ENCODE data around the gene CLCA1.

Gene CLCA1

GRCh38 chr1:86466109-86466844 lies 2.5 kb upstream of the CLCA1 start:
- no peak for DNase-seq

GRCh38 chr1:86466986-86467385 lies 1.7 kb upstream of the CLCA1 start:
- no peak for DNase-seq

- DNase-seq, result no peak
These were observed 2.1 kb downstream of the CLCA1 start for GRCh38 chr1:86470859-86471258.

- no peak for DNase-seq
These were observed 2.6 kb downstream of the CLCA1 start for GRCh38 chr1:86471291-86471690.

GRCh38 chr1:86472152-86472551 lies 3.4 kb downstream of the CLCA1 start:
- DNase-seq, result no peak

GRCh38 chr1:86472767-86473166 lies 4.0 kb downstream of the CLCA1 start:
- DNase-seq, result no peak

GRCh38 chr1:86477256-86477655 lies 8.5 kb downstream of the CLCA1 start:
- no peak for DNase-seq

GRCh38 chr1:86477682-86478081 lies 9.0 kb downstream of the CLCA1 start:
- no peak for DNase-seq

GRCh38 chr1:86478416-86479156 lies 9.9 kb downstream of the CLCA1 start:
- no peak for DNase-seq

GRCh38 chr1:86481966-86482365 lies 13.2 kb downstream of the CLCA1 start:
- no peak for DNase-seq

- DNase-seq, result no peak
These were observed 18.5 kb downstream of the CLCA1 start for GRCh38 chr1:86487131-86487810.

- DNase-seq, result no peak
These were observed 19.0 kb downstream of the CLCA1 start for GRCh38 chr1:86487811-86488141.

GRCh38 chr1:86489242-86489878 lies 20.6 kb downstream of the CLCA1 start:
- no peak for DNase-seq

- no peak for DNase-seq
These were observed 22.6 kb downstream of the CLCA1 start for GRCh38 chr1:86491171-86491950.

GRCh38 chr1:86498281-86498680 lies 29.6 kb downstream of the CLCA1 start:
- no peak for DNase-seq

- DNase-seq, result peak; percentile 42
These were observed 31.4 kb downstream of the CLCA1 start for GRCh38 chr1:86499987-86500593.

- no peak for DNase-seq
These were observed 32.0 kb downstream of the CLCA1 start for GRCh38 chr1:86500714-86501113.

- DNase-seq, result peak; percentile 36
These were observed 33.5 kb downstream of the CLCA1 start for GRCh38 chr1:86502125-86502646.

- DNase-seq, result no peak
These were observed 34.1 kb downstream of the CLCA1 start for GRCh38 chr1:86502721-86503405.

GRCh38 chr1:86503406-86504136 lies 34.8 kb downstream of the CLCA1 start:
- DNase-seq, result no peak

- DNase-seq, result no peak
These were observed 35.4 kb downstream of the CLCA1 start for GRCh38 chr1:86504137-86504479.

Data from NCI-H510A (cell line).